ENCODE data around the gene ONECUT3. TPM values are rescaled to one million over a fixed set of nuclear protein-coding genes. Genes with fewer than 3 reads are reported as not detected.

The ONECUT3 gene
- total RNA-seq, 1 experiment from 2014 or later, result 0.02 TPM

- no peaks in the 10 kb centered on the region for H3K36me3 Mint-ChIP-seq (ENCODE audit: insufficient read depth, unreplicated experiment)
- no peak for DNase-seq (ENCODE audit: unreplicated experiment)
- CTCF ChIA-PET, result interaction anchor here (0.6 to 0.7 kb wide), 2 partner anchors 32 to 42 kb away, joined by 3 to 4 read pairs; no protein-coding TSS in a partner anchor
- peaks cover 10% of the 10 kb centered on the region for H3K27me3 Mint-ChIP-seq (ENCODE audit: insufficient read depth, unreplicated experiment)
- TF ChIP-seq CTCF (IDR thresholded peaks at IDR 0.05; ENCODE audit: unreplicated experiment), result no peak
- intact Hi-C loops (cut with micrococcal nuclease), result no loop called here
- no peaks in the 10 kb centered on the region for H3K9me3 Mint-ChIP-seq (ENCODE audit: unreplicated experiment)
- POLR2A ChIA-PET, result interaction anchor here (1.1 kb wide), 1 partner anchor 12 kb away, joined by 3 read pairs; no protein-coding TSS in a partner anchor
- no peaks in the 10 kb centered on the region for H3K4me1 Mint-ChIP-seq (ENCODE audit: insufficient read depth, unreplicated experiment)
- no peak overlapping the region for H3K4me3 Mint-ChIP-seq (ENCODE audit: unreplicated experiment)
- no TSS peak for BruUV-seq (replicated peaks)
- H3K27ac Mint-ChIP-seq (ENCODE audit: low read depth, unreplicated experiment), result no peak overlapping the region
Observed at GRCh38 chr19:1734321-1734966, 18.9 kb upstream of the ONECUT3 start.

- CTCF ChIA-PET, result interaction anchor here (0.6 to 1.1 kb wide), 2 partner anchors 9 to 29 kb away, joined by 3 read pairs; no protein-coding TSS in a partner anchor
- intact Hi-C loops (cut with micrococcal nuclease), result no loop called here
- no peak overlapping the region for H3K4me3 Mint-ChIP-seq (ENCODE audit: unreplicated experiment)
- H3K27ac Mint-ChIP-seq (ENCODE audit: low read depth, unreplicated experiment), result no peak overlapping the region
- no TSS peak for BruUV-seq (replicated peaks)
- TF ChIP-seq CTCF (IDR thresholded peaks at IDR 0.05; ENCODE audit: unreplicated experiment), result no peak
- DNase-seq (ENCODE audit: unreplicated experiment), result no peak
- no peaks in the 10 kb centered on the region for H3K4me1 Mint-ChIP-seq (ENCODE audit: insufficient read depth, unreplicated experiment)
- no peaks in the 10 kb centered on the region for H3K9me3 Mint-ChIP-seq (ENCODE audit: unreplicated experiment)
- POLR2A ChIA-PET, result interaction anchor here (1.0 to 1.2 kb wide), 2 partner anchors 11 to 13 kb away, joined by 3 to 4 read pairs; no protein-coding TSS in a partner anchor
- H3K36me3 Mint-ChIP-seq (ENCODE audit: insufficient read depth, unreplicated experiment), result no peaks in the 10 kb centered on the region
- peaks cover 10% of the 10 kb centered on the region for H3K27me3 Mint-ChIP-seq (ENCODE audit: insufficient read depth, unreplicated experiment)
Observed at GRCh38 chr19:1736280-1736679, 17.0 kb upstream of the ONECUT3 start.

- Mint-ChIP-seq H3K36me3 (ENCODE audit: insufficient read depth, unreplicated experiment) (no peaks in the 10 kb centered on the region), H3K4me1 (ENCODE audit: insufficient read depth, unreplicated experiment) (no peaks in the 10 kb centered on the region), H3K9me3 (ENCODE audit: unreplicated experiment) (no peaks in the 10 kb centered on the region), H3K4me3 (ENCODE audit: unreplicated experiment) (no peak overlapping the region), H3K27me3 (ENCODE audit: insufficient read depth, unreplicated experiment) (peaks cover 10% of the 10 kb centered on the region), H3K27ac (ENCODE audit: low read depth, unreplicated experiment) (no peak overlapping the region)
- intact Hi-C loops (cut with micrococcal nuclease), result no loop called here
- POLR2A ChIA-PET, result interaction anchor here (1.0 kb wide), 1 partner anchor 10 kb away, joined by 3 read pairs; no protein-coding TSS in a partner anchor
- no peak for TF ChIP-seq CTCF (IDR thresholded peaks at IDR 0.05; ENCODE audit: unreplicated experiment)
- no peak for DNase-seq (ENCODE audit: unreplicated experiment)
- BruUV-seq (replicated peaks), result no TSS peak
- CTCF ChIA-PET, result interaction anchor here (1.1 kb wide), 1 partner anchor 30 kb away, joined by 3 read pairs; no protein-coding TSS in a partner anchor
Observed at GRCh38 chr19:1736927-1737326, 16.4 kb upstream of the ONECUT3 start.

GRCh38 chr19:1739960-1740629, 13.2 kb upstream of the ONECUT3 start:
- no peaks in the 10 kb centered on the region for H3K27me3 Mint-ChIP-seq (ENCODE audit: insufficient read depth, unreplicated experiment)
- no peak for TF ChIP-seq CTCF (IDR thresholded peaks at IDR 0.05; ENCODE audit: unreplicated experiment)
- intact Hi-C loops (cut with micrococcal nuclease), result no loop called here
- no TSS peak for BruUV-seq (replicated peaks)
- POLR2A ChIA-PET, result no interaction called here
- no peak for DNase-seq (ENCODE audit: unreplicated experiment)
- H3K36me3 Mint-ChIP-seq (ENCODE audit: insufficient read depth, unreplicated experiment), result no peaks in the 10 kb centered on the region
- H3K4me3 Mint-ChIP-seq (ENCODE audit: unreplicated experiment), result no peak overlapping the region
- no peaks in the 10 kb centered on the region for H3K9me3 Mint-ChIP-seq (ENCODE audit: unreplicated experiment)
- H3K27ac Mint-ChIP-seq (ENCODE audit: low read depth, unreplicated experiment), result no peak overlapping the region
- CTCF ChIA-PET, result interaction anchor here (0.6 kb wide), 1 partner anchor 1480 kb away, joined by 3 read pairs; no protein-coding TSS in a partner anchor
- no peaks in the 10 kb centered on the region for H3K4me1 Mint-ChIP-seq (ENCODE audit: insufficient read depth, unreplicated experiment)

Data from MCF 10A (cell line).